Fibroblast of skin of back (primary cell): ENCODE data around the gene POU2AF1.
"Not testable (repeated sequence)": the region's sequence is repeated elsewhere in the genome, so short reads cannot be mapped to it uniquely, and the experiment has no call there.

ENCODE experiments used
- DNase-seq: peaks from one replicate; pipeline ENCODE4 v3.0.0-alpha.2; 2013

POU2AF1 gene

GRCh38 chr11:111408789-111409727 lies 30.0 kb upstream of the POU2AF1 start:
- peak; percentile 7 for DNase-seq

DNA sequence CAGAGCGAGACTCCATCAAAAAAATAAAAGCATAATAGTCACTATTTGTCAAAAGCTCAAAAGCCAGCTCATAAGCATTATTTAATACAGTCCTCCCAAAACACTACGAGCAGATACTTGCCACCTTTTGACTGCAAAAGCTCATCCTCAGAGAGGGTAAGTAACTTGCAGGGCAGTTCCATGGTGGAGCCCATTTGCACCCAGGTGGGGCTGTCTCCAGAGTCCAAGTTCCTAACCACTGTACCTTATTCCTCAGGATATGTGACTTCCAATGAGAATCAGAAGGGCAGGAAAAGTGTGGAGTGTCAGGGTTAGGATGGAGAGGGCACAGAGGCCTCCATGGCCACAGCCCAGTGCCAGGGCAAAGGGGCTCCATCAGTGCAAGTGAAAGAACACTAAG lies 28.6 kb upstream of the POU2AF1 start:
- no peak for DNase-seq

DNA sequence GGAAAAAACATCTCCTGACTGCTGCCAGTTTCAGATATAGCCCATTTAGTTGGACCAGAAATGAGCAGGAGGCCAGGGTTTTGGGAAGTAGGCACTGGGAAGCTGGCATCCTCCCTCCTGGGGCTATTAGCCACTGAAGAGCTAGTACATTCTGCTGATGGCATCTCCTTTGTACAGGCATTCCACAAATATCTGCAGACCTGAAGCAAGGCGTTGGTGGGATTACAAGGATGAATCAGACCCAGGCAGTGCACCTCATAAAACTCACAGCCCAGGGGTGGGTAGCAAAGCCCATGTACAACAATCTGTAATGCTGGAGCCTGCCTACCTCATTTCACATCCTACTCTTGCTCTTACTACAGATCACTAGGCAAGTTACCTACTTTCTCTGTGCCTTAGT lies 27.5 kb upstream of the POU2AF1 start:
- no peak for DNase-seq

- DNase-seq: no peak
Observed at GRCh38 chr11:111406091-111406490, 27.0 kb upstream of the POU2AF1 start.

DNA sequence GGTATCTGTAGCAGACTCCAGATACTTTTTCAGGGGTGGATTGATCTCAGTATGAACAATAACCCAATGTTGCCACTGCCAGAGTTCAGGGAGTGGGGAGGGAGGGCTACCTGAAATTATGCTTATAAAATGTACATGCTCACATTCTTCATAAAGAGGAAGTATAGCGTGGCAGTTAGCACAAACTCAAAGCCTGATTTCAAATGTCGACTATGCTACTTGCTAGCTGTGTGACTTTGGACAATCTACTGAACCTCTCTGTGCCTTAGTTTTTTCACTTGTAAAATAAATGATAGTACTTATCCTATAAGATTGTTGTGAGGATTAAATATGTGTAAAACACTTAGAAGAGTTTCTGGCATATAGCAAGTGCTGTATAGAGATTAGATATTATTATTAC lies 26.5 kb upstream of the POU2AF1 start:
- no peak for DNase-seq

DNA sequence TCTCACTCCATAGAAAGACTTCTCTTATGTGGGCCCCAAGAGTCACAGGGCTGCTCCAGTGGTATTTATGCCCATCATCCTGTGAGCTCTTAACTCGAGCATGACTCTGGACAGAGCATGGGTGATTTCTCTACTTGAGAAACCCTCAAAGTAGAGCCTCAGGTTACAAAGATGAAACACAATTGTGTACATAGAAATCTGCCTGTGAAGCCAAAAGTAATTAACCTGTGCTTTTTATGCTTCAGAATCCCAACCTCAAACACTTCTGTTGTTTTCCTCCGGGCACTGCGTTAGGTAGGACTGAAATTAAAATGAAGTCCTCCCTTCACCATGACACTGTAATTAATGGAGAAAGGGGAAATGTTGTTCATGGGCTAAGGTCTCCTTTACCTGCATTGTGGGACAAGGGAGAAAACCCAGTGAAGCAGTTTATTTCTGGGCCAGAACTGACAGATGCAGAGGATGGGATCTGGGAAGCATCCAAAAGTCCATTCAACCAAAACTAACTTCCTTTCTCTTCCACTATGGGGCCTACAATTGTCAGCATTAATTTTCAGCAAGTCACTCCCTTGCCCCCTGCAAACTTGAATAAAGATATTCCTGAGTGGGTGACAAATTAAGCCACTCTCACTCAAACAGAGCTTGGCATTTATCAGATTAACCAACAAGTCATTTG lies 24.1 kb upstream of the POU2AF1 start:
- DNase-seq: no peak

GRCh38 chr11:111402411-111402810 lies 23.3 kb upstream of the POU2AF1 start:
- DNase-seq: no peak

DNA sequence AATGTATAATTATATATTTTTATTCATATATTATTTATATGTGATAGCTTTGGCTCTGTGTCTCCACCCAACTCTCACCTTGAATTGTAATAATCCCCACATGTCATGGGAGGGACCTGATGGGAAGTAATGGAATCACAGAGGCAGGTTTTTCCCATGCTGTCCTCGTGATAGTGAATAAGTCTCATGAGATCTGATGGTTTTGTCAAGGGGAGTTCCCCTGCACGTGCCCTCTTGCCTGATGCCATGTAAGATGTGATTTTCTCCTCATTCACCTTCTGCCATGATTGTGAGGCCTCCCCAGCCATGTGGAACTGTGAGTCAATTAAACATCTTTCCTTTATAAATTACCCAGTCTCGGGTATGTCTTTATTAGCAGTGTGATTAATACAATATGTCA lies 22.9 kb upstream of the POU2AF1 start:
- not testable (repeated sequence) for DNase-seq

- DNase-seq: no peak
Observed at GRCh38 chr11:111400595-111400994, 21.5 kb upstream of the POU2AF1 start.

DNA sequence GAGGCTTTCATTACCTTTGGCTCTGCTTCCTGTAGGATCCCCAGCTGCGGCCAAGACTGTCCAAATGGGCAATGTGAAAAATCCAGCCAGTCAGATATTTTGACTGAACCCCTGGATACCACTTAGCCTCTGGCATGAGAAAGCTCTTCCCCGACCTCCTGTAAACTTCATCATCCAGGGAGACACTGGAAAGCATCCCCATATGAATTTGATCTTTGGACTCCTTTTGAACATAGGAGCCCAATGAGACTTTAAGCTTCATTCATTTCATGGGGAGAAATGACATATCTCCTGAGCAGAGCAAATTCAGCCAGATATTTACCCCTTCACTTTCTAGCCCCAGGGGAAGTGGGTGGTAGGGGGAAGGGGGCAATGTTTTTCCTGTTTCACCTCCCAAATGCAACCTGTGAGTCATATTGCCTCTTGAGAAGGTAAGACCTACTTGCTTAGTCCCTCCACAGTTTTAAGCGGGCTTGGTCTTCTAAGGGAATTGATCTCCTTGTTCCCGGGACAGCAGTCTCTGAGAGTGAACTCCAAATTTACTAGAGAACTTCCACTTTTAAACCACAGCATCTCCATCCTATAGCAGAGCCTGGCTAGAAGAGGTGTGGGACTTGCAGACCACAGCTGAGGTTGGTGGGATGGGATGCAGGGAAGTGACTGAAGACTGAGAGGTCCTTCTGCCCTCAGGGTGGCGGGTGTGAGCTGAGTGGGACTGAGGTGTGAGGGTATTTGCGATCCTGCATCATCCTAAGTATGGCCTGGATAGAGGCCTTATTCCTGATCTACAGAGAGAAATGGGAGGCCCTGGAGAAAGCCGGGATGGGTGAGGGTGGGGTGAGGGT lies 20.3 kb upstream of the POU2AF1 start:
- no peak for DNase-seq

DNA sequence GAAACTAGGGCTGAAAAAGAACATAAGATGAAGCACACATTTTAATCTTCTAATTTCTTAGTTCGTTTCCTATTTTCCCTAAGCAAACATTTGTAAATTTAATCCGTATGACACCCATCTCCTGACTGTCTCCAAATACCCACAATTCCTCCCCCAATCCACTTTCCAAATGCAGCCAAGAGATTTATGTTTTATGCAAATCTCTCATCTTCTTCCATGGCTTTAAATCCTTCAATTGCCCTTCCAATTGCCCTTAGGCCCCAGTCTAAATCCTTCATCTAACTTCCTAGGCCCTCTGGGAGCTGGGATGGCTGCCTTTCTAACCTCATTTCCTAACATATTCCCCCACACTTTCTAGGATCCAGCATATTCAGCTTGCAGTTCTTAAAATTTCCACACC lies 18.0 kb upstream of the POU2AF1 start:
- no peak for DNase-seq

DNA sequence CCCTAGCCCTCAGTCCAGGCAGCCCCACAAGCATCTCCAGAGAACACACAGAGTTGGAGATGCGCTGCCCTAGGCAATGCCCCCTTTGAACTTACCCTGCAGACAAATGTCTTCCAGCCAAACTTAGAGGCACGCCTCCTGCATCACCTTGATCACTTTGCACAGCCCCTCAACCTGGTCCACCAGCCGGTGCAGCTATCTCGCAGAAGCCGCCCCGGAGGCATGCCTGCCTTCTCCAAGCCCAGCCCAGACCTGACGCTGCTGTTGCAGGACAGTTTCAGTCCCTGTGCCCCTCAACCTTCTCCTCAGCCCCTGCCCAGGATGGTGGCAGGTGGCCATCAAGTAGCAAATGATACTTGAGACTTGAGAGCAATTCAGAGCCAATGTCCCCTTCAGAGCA lies 16.7 kb upstream of the POU2AF1 start:
- no peak for DNase-seq

DNA sequence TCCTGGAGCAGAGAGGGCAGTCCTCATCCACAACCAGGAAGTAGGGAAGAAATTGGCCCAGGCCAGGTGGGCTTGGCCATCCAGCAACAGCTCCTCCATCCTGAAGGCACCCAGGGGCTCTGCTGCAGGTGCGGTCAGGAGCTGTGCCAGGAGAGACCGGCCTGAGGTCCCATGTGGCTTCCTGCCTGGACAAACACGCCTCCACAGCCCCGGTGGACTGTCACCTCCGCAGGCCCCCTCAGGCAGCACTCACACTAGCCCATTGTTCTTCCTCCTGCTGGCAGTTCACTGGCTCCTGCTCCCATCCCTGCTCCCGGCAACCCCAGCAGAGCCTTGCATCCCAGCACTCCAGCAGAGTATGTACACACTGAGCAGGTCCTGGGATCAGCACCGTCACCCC lies 16.0 kb upstream of the POU2AF1 start:
- DNase-seq: no peak

- not testable (repeated sequence) for DNase-seq
Observed at GRCh38 chr11:111394147-111394546, 15.1 kb upstream of the POU2AF1 start.

GRCh38 chr11:111393585-111393984 lies 14.5 kb upstream of the POU2AF1 start:
- DNase-seq: no peak

DNA sequence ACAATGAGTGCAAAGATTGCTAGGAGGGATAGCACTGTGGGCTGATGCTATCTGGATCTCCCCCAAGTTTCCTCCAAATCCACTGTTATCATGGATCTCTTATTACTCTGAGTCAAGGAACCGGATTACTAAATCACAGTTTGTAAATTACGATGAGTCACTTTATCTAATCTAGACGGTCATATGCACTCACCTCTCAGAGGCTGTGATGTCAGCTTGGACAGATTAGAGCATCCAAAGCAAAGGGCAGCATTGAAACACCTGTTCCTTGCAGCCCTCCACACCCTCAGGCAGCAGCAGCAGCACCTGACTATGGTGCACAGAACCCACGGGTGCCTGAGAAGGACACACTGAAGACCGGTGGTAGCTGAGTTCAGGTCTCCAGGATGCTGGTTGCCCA lies 14.0 kb upstream of the POU2AF1 start:
- DNase-seq: no peak

DNA sequence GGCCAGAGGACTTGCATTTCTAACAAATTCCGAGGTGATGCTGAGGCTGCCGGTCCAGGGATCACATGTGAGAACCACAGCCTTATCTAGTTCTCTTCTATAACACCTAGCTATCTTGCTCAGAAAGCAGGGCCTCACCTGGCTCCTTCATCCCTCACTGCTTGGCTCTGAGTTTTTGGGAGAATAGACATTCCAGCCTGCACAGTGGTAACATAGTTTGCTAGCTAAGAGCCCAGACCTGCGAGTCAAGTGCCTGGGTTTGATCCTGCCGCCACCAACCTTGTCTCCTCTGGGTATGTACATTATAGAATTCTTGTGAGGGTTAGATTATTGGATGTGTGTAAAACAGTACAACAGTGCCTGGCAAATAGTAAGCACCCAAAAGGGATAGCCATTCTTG lies 13.5 kb upstream of the POU2AF1 start:
- DNase-seq: no peak

GRCh38 chr11:111391328-111392124 lies 12.5 kb upstream of the POU2AF1 start:
- no peak for DNase-seq

- no peak for DNase-seq
Observed at GRCh38 chr11:111388842-111389241, 9.8 kb upstream of the POU2AF1 start.

GRCh38 chr11:111388420-111388819 lies 9.3 kb upstream of the POU2AF1 start:
- DNase-seq: no peak

DNA sequence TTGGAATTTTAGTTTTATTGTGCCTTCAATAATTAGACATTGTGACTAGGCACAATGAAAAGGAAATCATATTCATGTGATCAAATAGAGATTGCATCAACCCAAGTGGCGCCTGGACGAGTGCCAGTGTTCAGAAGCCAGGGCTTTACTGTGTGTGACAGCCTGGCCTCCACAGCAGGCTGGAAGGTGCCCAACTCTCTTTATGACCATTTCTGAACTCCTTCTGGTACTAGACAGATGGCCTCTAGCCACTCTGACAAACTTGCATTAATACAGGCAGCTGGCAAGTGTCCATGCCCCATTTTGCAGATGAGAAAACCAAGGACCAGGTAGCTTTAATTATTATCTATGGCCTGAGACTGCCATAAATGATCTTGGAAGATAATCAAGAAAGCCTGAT lies 8.3 kb upstream of the POU2AF1 start:
- DNase-seq: no peak

GRCh38 chr11:111386611-111387150 lies 7.6 kb upstream of the POU2AF1 start:
- DNase-seq: no peak
